Right forelimb (tissue), 1 donor: ENCODE results near the gene SRR.

Experiments
- DNase-seq: peaks from one replicate; pipeline ENCODE4 v3.0.0-alpha.2; 2018

Gene SRR

DNA sequence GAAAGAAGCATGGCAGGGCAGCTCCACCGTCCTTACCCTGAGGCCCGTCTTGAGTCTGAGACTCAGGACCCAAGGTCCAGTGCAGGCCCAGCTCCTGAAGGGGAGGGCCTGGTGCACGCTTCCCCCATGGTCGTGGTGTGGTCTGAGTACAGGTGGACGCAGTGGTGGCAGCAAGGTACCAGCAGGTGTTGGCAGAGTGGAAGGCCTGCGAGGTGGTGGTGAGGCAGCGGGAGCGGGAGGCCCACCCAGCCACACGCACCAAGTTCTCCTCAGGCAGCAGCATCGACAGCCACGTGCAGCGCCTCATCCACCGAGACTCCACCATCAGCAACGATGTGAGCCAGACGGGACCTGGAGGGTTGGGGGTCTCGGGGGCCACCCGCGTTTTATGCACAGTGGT, 69.4 kb downstream of the SRR start:
- DNase-seq = no peak
